Measurements from ENCODE around the gene MAGOH. TPM values are rescaled to one million over a fixed set of nuclear protein-coding genes. Genes with fewer than 3 reads are reported as not detected.
A peak's percentile ranks its signal among the peaks of the same experiment; 100 is the strongest.

MAGOH gene
- total and polyA plus RNA-seq, 9 of the 15 experiments (the other 6 are each of a cell fraction or from before 2014, with no cell fraction given): 102 to 342 (median 135) TPM

- TF ChIP-seq TSHZ1 (CRISPR knock-in tag; IDR thresholded peaks at IDR 0.05) (no peak), CHCHD3 (CRISPR knock-in tag; IDR thresholded peaks at IDR 0.05) (no peak), CREBBP (IDR thresholded peaks at IDR 0.05; ENCODE audit: low read depth, low read length) (no peak), RFX7 (CRISPR knock-in tag; IDR thresholded peaks at IDR 0.05) (no peak), CTCFL (IDR thresholded peaks at IDR 0.05; ENCODE audit: borderline replicate concordance, insufficient read depth, low read depth, low read length, poor library complexity, severe bottlenecking) (no peak), ZNF695 (CRISPR knock-in tag; IDR thresholded peaks at IDR 0.05) (no peak; the same call in 1 of the 2 replicates), ZNF175 (CRISPR knock-in tag; IDR thresholded peaks at IDR 0.05; ENCODE audit: low read depth) (peak; percentile 25; the same call in 1 of the 2 replicates), NFATC3 (IDR thresholded peaks at IDR 0.05) (no peak), ZNF639 (CRISPR knock-in tag; conservative IDR thresholded peaks at IDR 0.05 in 1 of 2, IDR thresholded peaks at IDR 0.05 in 1 of 2) (no peak), ZNF318 (IDR thresholded peaks at IDR 0.05; ENCODE audit: borderline replicate concordance in 1 of 2, low read depth in 1 of 2) (no peak)
These were observed 18.0 kb downstream of the MAGOH start, which contains the start of gene CZIB (continued) for GRCh38 chr1:53220171-53220961.

Data from K562 (cell line).